NCI-H2081 treated with DMSO at 0.1 percent for 48 hours (cell line): Measurements from ENCODE around the gene AP2B1.
"Not testable (repeated sequence)": the region's sequence is repeated elsewhere in the genome, so short reads cannot be mapped to it uniquely, and the experiment has no call there.

Experiments
- DNase-seq: peaks from one replicate; lab custom pipeline; 2025; lab: John Stamatoyannopoulos, UW

AP2B1 gene

GRCh38 chr17:35700150-35700549, 113.0 kb downstream of the AP2B1 start:
- no peak for DNase-seq

GRCh38 chr17:35701491-35701890, 114.4 kb downstream of the AP2B1 start:
- no peak for DNase-seq

GRCh38 chr17:35703308-35703707, 116.2 kb downstream of the AP2B1 start:
- not testable (repeated sequence) for DNase-seq

GRCh38 chr17:35705230-35705629, 118.1 kb downstream of the AP2B1 start:
- DNase-seq, result no peak

- DNase-seq, result no peak
Observed at GRCh38 chr17:35705705-35706104, 118.6 kb downstream of the AP2B1 start.

- no peak for DNase-seq
Observed at GRCh38 chr17:35708149-35708548, 121.0 kb downstream of the AP2B1 start.

GRCh38 chr17:35708951-35709350, 121.8 kb downstream of the AP2B1 start:
- no peak for DNase-seq

GRCh38 chr17:35709874-35710273, 122.8 kb downstream of the AP2B1 start:
- DNase-seq, result no peak

- no peak for DNase-seq
Observed at GRCh38 chr17:35710950-35711349, 123.8 kb downstream of the AP2B1 start.

GRCh38 chr17:35713069-35713728, 126.1 kb downstream of the AP2B1 start:
- no peak for DNase-seq

GRCh38 chr17:35714988-35715387, 127.9 kb downstream of the AP2B1 start:
- no peak for DNase-seq

GRCh38 chr17:35715416-35715815, 128.3 kb downstream of the AP2B1 start:
- DNase-seq, result no peak

GRCh38 chr17:35716173-35716572, 129.1 kb downstream of the AP2B1 start:
- no peak for DNase-seq

GRCh38 chr17:35716897-35717465, 129.9 kb downstream of the AP2B1 start:
- DNase-seq, result no peak

GRCh38 chr17:35717475-35717874, 130.4 kb downstream of the AP2B1 start:
- no peak for DNase-seq

GRCh38 chr17:35723735-35724134, 136.6 kb downstream of the AP2B1 start:
- no peak for DNase-seq

GRCh38 chr17:35725058-35725457, 137.9 kb downstream of the AP2B1 start:
- no peak for DNase-seq

GRCh38 chr17:35725802-35726126, 138.6 kb downstream of the AP2B1 start:
- no peak for DNase-seq

- DNase-seq, result no peak
Observed at GRCh38 chr17:35726127-35726952, 139.2 kb downstream of the AP2B1 start.

GRCh38 chr17:35726953-35727460, 139.9 kb downstream of the AP2B1 start:
- no peak for DNase-seq

GRCh38 chr17:35727635-35728034, 140.5 kb downstream of the AP2B1 start:
- no peak for DNase-seq

GRCh38 chr17:35728551-35728950, 141.4 kb downstream of the AP2B1 start:
- no peak for DNase-seq

GRCh38 chr17:35729405-35729833, 142.3 kb downstream of the AP2B1 start:
- DNase-seq, result no peak
